ENCODE data around the gene KANK2.
"Not testable (repeated sequence)": the region's sequence is repeated elsewhere in the genome, so short reads cannot be mapped to it uniquely, and the experiment has no call there.

KANK2 gene

GRCh38 chr19:11191273-11191755 lies 6.0 kb downstream of the KANK2 start:
- no peak for FAIRE-seq
- DNase-seq (ENCODE audit: insufficient read length, low spot score): no peak
- TF ChIP-seq, protein P1, sequence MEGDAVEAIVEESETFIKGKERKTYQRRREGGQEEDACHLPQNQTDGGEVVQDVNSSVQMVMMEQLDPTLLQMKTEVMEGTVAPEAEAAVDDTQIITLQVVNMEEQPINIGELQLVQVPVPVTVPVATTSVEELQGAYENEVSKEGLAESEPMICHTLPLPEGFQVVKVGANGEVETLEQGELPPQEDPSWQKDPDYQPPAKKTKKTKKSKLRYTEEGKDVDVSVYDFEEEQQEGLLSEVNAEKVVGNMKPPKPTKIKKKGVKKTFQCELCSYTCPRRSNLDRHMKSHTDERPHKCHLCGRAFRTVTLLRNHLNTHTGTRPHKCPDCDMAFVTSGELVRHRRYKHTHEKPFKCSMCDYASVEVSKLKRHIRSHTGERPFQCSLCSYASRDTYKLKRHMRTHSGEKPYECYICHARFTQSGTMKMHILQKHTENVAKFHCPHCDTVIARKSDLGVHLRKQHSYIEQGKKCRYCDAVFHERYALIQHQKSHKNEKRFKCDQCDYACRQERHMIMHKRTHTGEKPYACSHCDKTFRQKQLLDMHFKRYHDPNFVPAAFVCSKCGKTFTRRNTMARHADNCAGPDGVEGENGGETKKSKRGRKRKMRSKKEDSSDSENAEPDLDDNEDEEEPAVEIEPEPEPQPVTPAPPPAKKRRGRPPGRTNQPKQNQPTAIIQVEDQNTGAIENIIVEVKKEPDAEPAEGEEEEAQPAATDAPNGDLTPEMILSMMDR (IDR thresholded peaks at IDR 0.05; ENCODE audit: insufficient read depth, missing control alignments): no peak

- DNase-seq (ENCODE audit: insufficient read length, low spot score): no peak
- FAIRE-seq: no peak
These were observed 6.8 kb downstream of the KANK2 start for GRCh38 chr19:11190501-11190900.

GRCh38 chr19:11187441-11187840 lies 9.9 kb downstream of the KANK2 start:
- TF ChIP-seq, protein P1 (IDR thresholded peaks at IDR 0.05; ENCODE audit: insufficient read depth, missing control alignments): no peak
- DNase-seq (ENCODE audit: insufficient read length, low spot score) (no peak), FAIRE-seq (no peak)

More at GRCh38 chr19:11190501-11190900, 6.8 kb downstream of the KANK2 start:
- TF ChIP-seq, protein P1 (IDR thresholded peaks at IDR 0.05; ENCODE audit: insufficient read depth, missing control alignments): no peak

DNA sequence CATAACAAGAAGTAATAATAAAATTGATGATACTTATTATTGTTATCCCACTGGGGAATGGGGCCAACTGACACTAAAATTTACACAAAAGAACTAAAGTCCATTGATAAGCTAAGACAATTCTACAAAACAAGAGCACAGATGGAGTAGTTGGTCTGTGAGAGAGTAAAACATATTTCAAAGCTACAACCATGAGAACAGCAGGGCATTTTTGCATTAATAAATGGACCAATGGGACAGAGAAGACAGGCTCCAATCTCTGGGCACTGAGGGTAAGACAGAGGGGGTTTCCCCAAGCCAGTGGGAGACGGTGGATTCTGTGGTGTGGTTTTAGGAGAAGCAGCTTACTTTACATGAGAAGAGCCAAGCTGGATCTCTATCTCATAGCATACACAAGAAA lies 14.4 kb downstream of the KANK2 start:
- DNase-seq (ENCODE audit: insufficient read length, low spot score) (no peak), FAIRE-seq (no peak)
- TF ChIP-seq, protein P1 (IDR thresholded peaks at IDR 0.05; ENCODE audit: insufficient read depth, missing control alignments): no peak

- TF ChIP-seq, protein P1 (IDR thresholded peaks at IDR 0.05; ENCODE audit: insufficient read depth, missing control alignments): no peak
- DNase-seq (ENCODE audit: insufficient read length, low spot score) (no peak), FAIRE-seq (no peak)
These were observed 15.9 kb downstream of the KANK2 start for GRCh38 chr19:11181488-11181887.

GRCh38 chr19:11180975-11181374 lies 16.4 kb downstream of the KANK2 start:
- FAIRE-seq; DNase-seq (ENCODE audit: insufficient read length, low spot score): not testable (repeated sequence)

DNA sequence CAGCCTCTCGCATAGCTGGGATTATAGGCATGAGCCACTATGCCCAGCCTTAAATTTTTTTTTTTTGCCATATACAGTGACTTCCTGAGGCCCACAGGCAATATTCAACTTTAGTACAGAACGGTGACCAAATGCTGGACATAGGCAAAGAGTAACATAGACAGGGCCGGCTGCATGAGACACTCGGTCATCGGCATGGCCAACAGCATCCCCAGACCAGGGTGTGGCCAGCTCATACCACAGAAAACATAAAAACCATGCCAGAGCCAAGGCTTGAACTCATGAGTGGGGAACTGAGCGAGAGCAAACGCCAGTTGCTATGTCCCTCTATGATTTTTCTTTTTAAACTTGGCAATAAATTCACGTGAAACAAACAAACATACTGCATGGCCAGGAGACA lies 17.0 kb downstream of the KANK2 start:
- TF ChIP-seq, protein P1 (IDR thresholded peaks at IDR 0.05; ENCODE audit: insufficient read depth, missing control alignments): no peak
- no peak for FAIRE-seq

More for the DNA sequence above, 17.0 kb downstream of the KANK2 start:
- DNase-seq (ENCODE audit: insufficient read length, low spot score): no peak
